ENCODE results near the gene CCDC57.

DNA sequence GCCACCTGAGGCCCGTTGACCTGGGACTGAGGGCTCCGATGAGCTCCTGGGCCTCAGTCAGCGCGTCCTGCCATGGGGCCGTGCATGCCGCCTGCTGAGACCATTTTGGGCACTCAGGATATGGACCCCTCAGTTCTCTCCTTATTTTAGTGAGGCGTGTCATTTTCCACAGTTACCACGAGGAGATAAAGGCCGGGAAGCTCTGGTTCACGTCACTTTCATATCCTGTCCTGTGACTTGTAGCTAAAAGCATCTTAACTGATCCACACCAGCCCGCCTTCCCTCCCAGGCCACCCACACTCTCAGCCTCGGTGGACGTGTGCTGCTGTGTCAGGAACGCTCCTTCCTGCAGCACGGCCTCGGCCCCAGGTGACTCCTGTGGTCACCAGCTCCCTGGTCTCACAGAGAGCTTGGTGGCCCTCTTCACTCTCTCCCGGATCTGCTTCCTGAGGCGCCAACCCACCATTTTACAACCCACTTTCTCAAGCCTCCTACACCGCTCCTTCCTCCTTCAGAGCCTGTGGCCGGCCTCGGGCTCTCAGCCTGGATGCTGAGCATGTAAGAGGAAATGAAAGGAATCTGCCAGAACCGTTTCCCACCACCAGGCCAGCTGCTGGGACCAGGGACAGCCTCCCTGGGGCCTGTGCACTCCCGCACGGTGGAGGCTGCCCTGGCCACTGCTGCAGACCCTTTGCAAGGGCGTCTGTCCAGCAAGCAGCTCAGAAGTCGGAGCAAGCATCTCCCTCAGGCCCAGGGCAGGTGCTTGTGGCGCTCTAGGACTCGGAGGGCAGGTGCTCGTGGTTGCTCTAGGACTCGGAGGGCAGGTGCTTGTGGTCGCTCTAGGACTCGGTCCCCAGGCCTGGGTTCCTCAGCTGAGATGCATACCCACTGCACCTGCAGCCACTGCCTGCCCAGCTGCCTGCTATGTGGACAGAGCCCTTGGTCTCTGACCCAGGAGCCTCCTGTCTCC, 90.7 kb downstream of the CCDC57 start:
- no peak for TF ChIP-seq JUN (IDR thresholded peaks at IDR 0.05; ENCODE audit: low read depth, low read length)
- no peak for TF ChIP-seq RBBP5 (IDR thresholded peaks at IDR 0.05; ENCODE audit: borderline replicate concordance, low read depth, low read length)
- TF ChIP-seq CEBPB (IDR thresholded peaks at IDR 0.05; ENCODE audit: low read depth, low read length) = no peak
- no peak for TF ChIP-seq BCL11A (IDR thresholded peaks at IDR 0.05; ENCODE audit: low read depth in 2 of 2, low read length in 2 of 2)
- TF ChIP-seq, protein P1, sequence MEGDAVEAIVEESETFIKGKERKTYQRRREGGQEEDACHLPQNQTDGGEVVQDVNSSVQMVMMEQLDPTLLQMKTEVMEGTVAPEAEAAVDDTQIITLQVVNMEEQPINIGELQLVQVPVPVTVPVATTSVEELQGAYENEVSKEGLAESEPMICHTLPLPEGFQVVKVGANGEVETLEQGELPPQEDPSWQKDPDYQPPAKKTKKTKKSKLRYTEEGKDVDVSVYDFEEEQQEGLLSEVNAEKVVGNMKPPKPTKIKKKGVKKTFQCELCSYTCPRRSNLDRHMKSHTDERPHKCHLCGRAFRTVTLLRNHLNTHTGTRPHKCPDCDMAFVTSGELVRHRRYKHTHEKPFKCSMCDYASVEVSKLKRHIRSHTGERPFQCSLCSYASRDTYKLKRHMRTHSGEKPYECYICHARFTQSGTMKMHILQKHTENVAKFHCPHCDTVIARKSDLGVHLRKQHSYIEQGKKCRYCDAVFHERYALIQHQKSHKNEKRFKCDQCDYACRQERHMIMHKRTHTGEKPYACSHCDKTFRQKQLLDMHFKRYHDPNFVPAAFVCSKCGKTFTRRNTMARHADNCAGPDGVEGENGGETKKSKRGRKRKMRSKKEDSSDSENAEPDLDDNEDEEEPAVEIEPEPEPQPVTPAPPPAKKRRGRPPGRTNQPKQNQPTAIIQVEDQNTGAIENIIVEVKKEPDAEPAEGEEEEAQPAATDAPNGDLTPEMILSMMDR (IDR thresholded peaks at IDR 0.05; ENCODE audit: control extremely low read depth in 1 of 3, insufficient read depth in 1 of 3, low read depth in 1 of 3, low read length in 3 of 3) = no peak
- TF ChIP-seq, protein P2, sequence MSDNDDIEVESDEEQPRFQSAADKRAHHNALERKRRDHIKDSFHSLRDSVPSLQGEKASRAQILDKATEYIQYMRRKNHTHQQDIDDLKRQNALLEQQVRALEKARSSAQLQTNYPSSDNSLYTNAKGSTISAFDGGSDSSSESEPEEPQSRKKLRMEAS (IDR thresholded peaks at IDR 0.05) = no peak
- TF ChIP-seq NRF1 (IDR thresholded peaks at IDR 0.05; ENCODE audit: low read depth, low read length) = no peak
- no peak for TF ChIP-seq YY1 (IDR thresholded peaks at IDR 0.05; ENCODE audit: low read depth, low read length)
